Cerebellar cortex (tissue), 1 donor: Measurements from ENCODE around the gene PTBP3.

ENCODE experiments used
- DNase-seq: peaks from one replicate; pipeline ENCODE4 v3.0.0-alpha.2; 2015; ENCODE audit warnings: low spot score

The PTBP3 gene

GRCh38 chr9:112168197-112168596 lies 165.2 kb downstream of the PTBP3 start:
- DNase-seq = no peak
